ENCODE results near the gene ATP2B1. TPM values are rescaled to one million over a fixed set of nuclear protein-coding genes. Genes with fewer than 3 reads are reported as not detected.
A peak's percentile ranks its signal among the peaks of the same experiment; 100 is the strongest.

The ATP2B1 gene
- total and polyA plus RNA-seq, 2 donors (not counting 1 experiment from before 2014, with no cell fraction given): 26.1 to 238 TPM

GRCh38 chr12:89709995-89710872, 1.6 kb upstream of the ATP2B1 start:
- Histone ChIP-seq H3K4me3 (ENCODE audit: control extremely low read depth in 1 of 5, extremely low read depth in 1 of 5, insufficient read depth in 1 of 5, low read depth in 2 of 5, low read length in 4 of 5) (peak overlapping the region; percentile 83 to 99 (median 97)), H3K9me3 (ENCODE audit: control extremely low read depth in 1 of 3, control insufficient read depth in 2 of 3, insufficient read depth in 1 of 3, low read length in 2 of 3) (peaks cover 0 to 11% (median 8%) of the 10 kb centered on the region in 3 donors), H3K4me2 (replicated peaks; ENCODE audit: low read depth, low read length, poor library complexity, severe bottlenecking) (peak overlapping the region; percentile 75), H3K79me2 (ENCODE audit: control insufficient read depth, insufficient read depth, low read length) (peaks cover 42% of the 10 kb centered on the region), H3K36me3 (replicated peaks in 1 of 2; ENCODE audit: control extremely low read depth in 1 of 2, control insufficient read depth in 1 of 2, extremely low read depth in 1 of 2, insufficient read depth in 2 of 2, low read length in 1 of 2) (no peaks in the 10 kb centered on the region), H4K20me1 (ENCODE audit: control insufficient read depth, insufficient read depth, low read length, poor library complexity, severe bottlenecking) (peaks cover 31% of the 10 kb centered on the region), H2AFZ (ENCODE audit: insufficient read depth, low read depth, low read length, poor library complexity, severe bottlenecking) (peak overlapping the region; percentile 55), H3K27me3 (replicated peaks in 1 of 4; ENCODE audit: control extremely low read depth in 1 of 4, control insufficient read depth in 3 of 4, insufficient read depth in 4 of 4, low read length in 3 of 4) (no peaks in the 10 kb centered on the region), H3K27ac (ENCODE audit: low read length in 2 of 2) (peak overlapping the region; percentile 95 to 99), H3K4me1 (ENCODE audit: control insufficient read depth in 2 of 2, insufficient read depth in 2 of 2, low read length in 2 of 2) (peaks cover 12 to 24% of the 10 kb centered on the region in 2 donors), H3K9ac (ENCODE audit: low read length) (peak overlapping the region; percentile 88)
- POLR2A ChIA-PET: interaction anchor here (0.6 to 3.0 kb wide), 22 partner anchors 42 to 543 kb away, joined by 3 to 67 read pairs (median 5); no protein-coding TSS in a partner anchor
- WGBS (ENCODE audit: insufficient coverage): 4% methylated on average over 34 of the region's 45 CpGs
- Mint-ChIP-seq H3K4me1 (peaks cover 25% of the 10 kb centered on the region), H3K9me3 (ENCODE audit: insufficient read depth) (peaks cover 12% of the 10 kb centered on the region), H3K27ac (peak overlapping the region; percentile 98), H3K27me3 (no peaks in the 10 kb centered on the region), H3K4me3 (peak overlapping the region; percentile 93)
- CTCF ChIA-PET: interaction anchor here (1.0 to 3.9 kb wide), 10 partner anchors 11 to 303 kb away, joined by 3 to 25 read pairs (median 8); no protein-coding TSS in a partner anchor
- DNase-seq (no peak), ATAC-seq (ENCODE audit: low read depth) (no peak)
- intact Hi-C loops (cut with micrococcal nuclease): loop anchor here (1.0 to 5.0 kb wide), 12 partner anchors 11 to 543 kb away; partner anchors contain the start of genes DUSP6 and GALNT4
- TF ChIP-seq CTCF (IDR thresholded peaks at IDR 0.05): no peak
- no peak for TF ChIP-seq EZH2 (IDR thresholded peaks at IDR 0.05; ENCODE audit: borderline replicate concordance, insufficient read depth, low read depth, low read length, poor library complexity, severe bottlenecking)
